Measurements from ENCODE around the gene ERICH2. TPM values are rescaled to one million over a fixed set of nuclear protein-coding genes. Genes with fewer than 3 reads are reported as not detected.

ERICH2 gene
- total and polyA plus RNA-seq, 2 of the 13 experiments (the other 11 are each of a cell fraction or from before 2014, with no cell fraction given), result not detected

DNA sequence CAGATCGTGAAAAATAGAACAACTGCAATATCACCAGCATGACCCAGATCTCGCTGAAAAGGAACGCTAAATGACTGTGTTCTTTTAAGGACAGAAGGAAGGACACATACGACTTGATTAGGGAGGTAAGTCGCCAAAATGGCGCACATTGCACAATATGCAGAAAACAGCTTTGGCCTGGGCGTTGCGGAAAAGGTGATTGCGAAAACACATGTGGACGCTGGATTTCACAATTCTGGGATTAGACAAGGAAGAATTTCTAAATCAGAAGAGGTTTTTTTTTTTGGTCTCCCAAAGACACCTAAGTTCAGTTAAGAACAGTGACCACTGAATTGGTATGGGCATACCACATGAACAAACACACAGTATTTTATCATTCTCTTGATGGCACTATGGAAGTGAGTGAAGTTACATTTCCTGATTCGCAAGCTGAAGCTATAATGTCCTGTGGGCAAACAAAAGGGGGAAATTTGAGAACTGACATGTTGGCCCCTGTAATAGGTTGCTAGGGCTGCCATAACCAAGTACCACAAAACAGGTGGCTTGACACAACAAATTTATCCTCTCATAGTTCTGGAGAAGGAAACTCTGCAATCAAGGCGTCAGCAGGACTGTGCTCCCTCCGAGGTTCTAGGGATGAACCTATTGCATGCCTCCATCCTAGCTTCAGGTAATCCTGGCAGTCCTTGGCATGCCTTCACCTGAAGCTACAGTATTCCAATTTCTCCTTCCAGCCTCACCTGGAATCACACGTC, 25.8 kb upstream of the ERICH2 start:
- BruUV-seq (replicated peaks), result no TSS peak
- no peaks in the 10 kb centered on the region for H3K36me3 ChIP-seq (replicated peaks in 1 of 2; ENCODE audit: control insufficient read depth in 1 of 2, insufficient read depth in 2 of 2, low read length in 2 of 2)
- no peaks in the 10 kb centered on the region for H3K9me3 ChIP-seq (ENCODE audit: low read length)
- POLR2A ChIA-PET, result interaction anchor here (0.6 to 2.1 kb wide), 6 partner anchors 18 to 59 kb away, joined by 3 to 16 read pairs (median 6); partner anchors contain the start of genes ERICH2 and SP5
- ATAC-seq, result peak; percentile 68
- WGBS (ENCODE audit: low lambda C conversion rate), result 5% methylated on average over 14 of the region's 14 CpGs
- peak overlapping the region; percentile 85 for H3K4me2 ChIP-seq (ENCODE audit: low read depth, low read length)
- no peaks in the 10 kb centered on the region for H4K20me1 ChIP-seq (ENCODE audit: insufficient read depth, low read length)
- H3K79me2 ChIP-seq (ENCODE audit: insufficient read depth, low read length), result no peaks in the 10 kb centered on the region
- peaks cover 0 to 4% of the 10 kb centered on the region in 2 experiments; a peak in 2 of 5 replicates for H3K27me3 ChIP-seq (ENCODE audit: control insufficient read depth in 1 of 2, insufficient read depth in 2 of 2, low read length in 2 of 2)
- intact Hi-C loops (cut with micrococcal nuclease; ENCODE audit: unreplicated experiment), result no loop called here
- CTCF ChIA-PET (ENCODE audit: low intra/inter-chr PET ratio, low total read pairs), result interaction anchor here (0.7 kb wide), 1 partner anchor 72 kb away, joined by 3 read pairs; no protein-coding TSS in a partner anchor
- peak overlapping the region; percentile 95 for H2AFZ ChIP-seq (ENCODE audit: low read length)
- peak overlapping the region; percentile 41 for H3K9ac ChIP-seq (ENCODE audit: insufficient read depth, low read depth, low read length)
- peak; percentile 81 for DNase-seq (ENCODE audit: low spot score)
- peaks cover 24% of the 10 kb centered on the region for H3K4me1 ChIP-seq (ENCODE audit: insufficient read depth, low read length)
- peak overlapping the region; percentile 9 for H3K27ac ChIP-seq (ENCODE audit: extremely low read length, insufficient read depth, low read length)
- FAIRE-seq, result peak; percentile 68
- in situ Hi-C loops (cut with HindIII; ENCODE audit: extremely low pct_ligation_motif_present, low pct_unique_long_range_greater_than_20kb), result no loop called here
- peak overlapping the region; percentile 46 to 59 (median 54) for H3K4me3 ChIP-seq (replicated peaks in 1 of 3; ENCODE audit: insufficient read depth in 1 of 3, low read depth in 2 of 3, low read length in 3 of 3)
- TF ChIP-seq HDAC6 (IDR thresholded peaks at IDR 0.05; ENCODE audit: low read depth, low read length) (no peak), ZNF232 (CRISPR knock-in tag; IDR thresholded peaks at IDR 0.05; ENCODE audit: borderline replicate concordance) (peak; percentile 23; the same call in 1 of the 2 replicates), TCF7 (IDR thresholded peaks at IDR 0.05; ENCODE audit: low read depth) (peak; percentile 18; the same call in 1 of the 2 replicates), KAT2B (IDR thresholded peaks at IDR 0.05; ENCODE audit: borderline replicate concordance, low read depth, low read length) (no peak), CREB1 (IDR thresholded peaks at IDR 0.05) (no peak), CREB1 (CRISPR knock-in tag; IDR thresholded peaks at IDR 0.05) (peak; percentile 64; the same call in 1 of the 2 replicates), HNF4A (CRISPR knock-in tag; IDR thresholded peaks at IDR 0.05) (peak; percentile 67), NFIB (CRISPR knock-in tag; IDR thresholded peaks at IDR 0.05; ENCODE audit: borderline replicate concordance) (no peak), PHF20 (CRISPR knock-in tag; IDR thresholded peaks at IDR 0.05) (no peak), HMG20B (CRISPR knock-in tag; conservative IDR thresholded peaks at IDR 0.05) (0 out of 2 replicates have a peak, but pooled peaks have one; percentile 63), GPN1 (CRISPR knock-in tag; IDR thresholded peaks at IDR 0.05; ENCODE audit: borderline replicate concordance) (no peak), TBP (CRISPR knock-in tag; IDR thresholded peaks at IDR 0.05) (no peak), ZNF264 (CRISPR knock-in tag; IDR thresholded peaks at IDR 0.05) (0 out of 2 replicates have a peak, but pooled peaks have one; percentile 41), ZMYM4 (CRISPR knock-in tag; IDR thresholded peaks at IDR 0.05) (peak; percentile 76)
- TF ChIP-seq, protein P1, sequence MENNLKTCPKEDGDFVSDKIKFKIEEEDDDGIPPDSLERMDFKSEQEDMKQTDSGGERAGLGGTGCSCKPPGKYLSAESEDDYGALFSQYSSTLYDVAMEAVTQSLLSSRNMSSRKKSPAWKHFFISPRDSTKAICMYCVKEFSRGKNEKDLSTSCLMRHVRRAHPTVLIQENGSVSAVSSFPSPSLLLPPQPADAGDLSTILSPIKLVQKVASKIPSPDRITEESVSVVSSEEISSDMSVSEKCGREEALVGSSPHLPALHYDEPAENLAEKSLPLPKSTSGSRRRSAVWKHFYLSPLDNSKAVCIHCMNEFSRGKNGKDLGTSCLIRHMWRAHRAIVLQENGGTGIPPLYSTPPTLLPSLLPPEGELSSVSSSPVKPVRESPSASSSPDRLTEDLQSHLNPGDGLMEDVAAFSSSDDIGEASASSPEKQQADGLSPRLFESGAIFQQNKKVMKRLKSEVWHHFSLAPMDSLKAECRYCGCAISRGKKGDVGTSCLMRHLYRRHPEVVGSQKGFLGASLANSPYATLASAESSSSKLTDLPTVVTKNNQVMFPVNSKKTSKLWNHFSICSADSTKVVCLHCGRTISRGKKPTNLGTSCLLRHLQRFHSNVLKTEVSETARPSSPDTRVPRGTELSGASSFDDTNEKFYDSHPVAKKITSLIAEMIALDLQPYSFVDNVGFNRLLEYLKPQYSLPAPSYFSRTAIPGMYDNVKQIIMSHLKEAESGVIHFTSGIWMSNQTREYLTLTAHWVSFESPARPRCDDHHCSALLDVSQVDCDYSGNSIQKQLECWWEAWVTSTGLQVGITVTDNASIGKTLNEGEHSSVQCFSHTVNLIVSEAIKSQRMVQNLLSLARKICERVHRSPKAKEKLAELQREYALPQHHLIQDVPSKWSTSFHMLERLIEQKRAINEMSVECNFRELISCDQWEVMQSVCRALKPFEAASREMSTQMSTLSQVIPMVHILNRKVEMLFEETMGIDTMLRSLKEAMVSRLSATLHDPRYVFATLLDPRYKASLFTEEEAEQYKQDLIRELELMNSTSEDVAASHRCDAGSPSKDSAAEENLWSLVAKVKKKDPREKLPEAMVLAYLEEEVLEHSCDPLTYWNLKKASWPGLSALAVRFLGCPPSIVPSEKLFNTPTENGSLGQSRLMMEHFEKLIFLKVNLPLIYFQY (CRISPR knock-in tag; IDR thresholded peaks at IDR 0.05; ENCODE audit: borderline replicate concordance), result no peak
- TF ChIP-seq, protein P2, sequence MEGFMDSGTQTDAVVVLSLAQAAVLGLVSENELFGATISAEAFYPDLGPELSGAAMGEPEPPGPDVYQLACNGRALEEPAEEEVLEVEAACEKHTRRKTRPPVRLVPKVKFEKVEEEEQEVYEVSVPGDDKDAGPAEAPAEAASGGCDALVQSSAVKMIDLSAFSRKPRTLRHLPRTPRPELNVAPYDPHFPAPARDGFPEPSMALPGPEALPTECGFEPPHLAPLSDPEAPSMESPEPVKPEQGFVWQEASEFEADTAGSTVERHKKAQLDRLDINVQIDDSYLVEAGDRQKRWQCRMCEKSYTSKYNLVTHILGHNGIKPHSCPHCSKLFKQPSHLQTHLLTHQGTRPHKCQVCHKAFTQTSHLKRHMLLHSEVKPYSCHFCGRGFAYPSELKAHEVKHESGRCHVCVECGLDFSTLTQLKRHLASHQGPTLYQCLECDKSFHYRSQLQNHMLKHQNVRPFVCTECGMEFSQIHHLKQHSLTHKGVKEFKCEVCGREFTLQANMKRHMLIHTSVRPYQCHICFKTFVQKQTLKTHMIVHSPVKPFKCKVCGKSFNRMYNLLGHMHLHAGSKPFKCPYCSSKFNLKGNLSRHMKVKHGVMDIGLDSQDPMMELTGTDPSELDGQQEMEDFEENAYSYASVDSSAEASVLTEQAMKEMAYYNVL (CRISPR knock-in tag; IDR thresholded peaks at IDR 0.05; ENCODE audit: borderline replicate concordance), result peak; percentile 70; the same call in 1 of the 2 replicates
- TF ChIP-seq, protein P3, sequence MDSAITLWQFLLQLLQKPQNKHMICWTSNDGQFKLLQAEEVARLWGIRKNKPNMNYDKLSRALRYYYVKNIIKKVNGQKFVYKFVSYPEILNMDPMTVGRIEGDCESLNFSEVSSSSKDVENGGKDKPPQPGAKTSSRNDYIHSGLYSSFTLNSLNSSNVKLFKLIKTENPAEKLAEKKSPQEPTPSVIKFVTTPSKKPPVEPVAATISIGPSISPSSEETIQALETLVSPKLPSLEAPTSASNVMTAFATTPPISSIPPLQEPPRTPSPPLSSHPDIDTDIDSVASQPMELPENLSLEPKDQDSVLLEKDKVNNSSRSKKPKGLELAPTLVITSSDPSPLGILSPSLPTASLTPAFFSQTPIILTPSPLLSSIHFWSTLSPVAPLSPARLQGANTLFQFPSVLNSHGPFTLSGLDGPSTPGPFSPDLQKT (CRISPR knock-in tag; IDR thresholded peaks at IDR 0.05; ENCODE audit: borderline replicate concordance), result no peak
